ENCODE results near the gene SAMD3. TPM values are rescaled to one million over a fixed set of nuclear protein-coding genes. Genes with fewer than 3 reads are reported as not detected.

Gene SAMD3
- total RNA-seq, 2 donors from 2014 or later, result 41.3 to 44.8 TPM

GRCh38 chr6:130167655-130168054 is 55.1 kb downstream of the SAMD3 start:
- Histone ChIP-seq H3K9ac (ENCODE audit: extremely low read depth, low read length, poor library complexity, severe bottlenecking) (no peak overlapping the region), H3K27ac (ENCODE audit: low read depth, low read length) (no peak overlapping the region), H3K36me3 (ENCODE audit: control insufficient read depth, insufficient read depth, low read length) (peaks cover 5% of the 10 kb centered on the region), H3K4me1 (ENCODE audit: control insufficient read depth, insufficient read depth, low read length) (no peaks in the 10 kb centered on the region), H3K27me3 (ENCODE audit: control insufficient read depth, insufficient read depth, low read length, poor library complexity, severe bottlenecking) (no peaks in the 10 kb centered on the region), H3K9me3 (ENCODE audit: control insufficient read depth, low read length) (peaks cover 24% of the 10 kb centered on the region), H3K4me3 (ENCODE audit: low read length) (no peak overlapping the region)
- H3K27ac Mint-ChIP-seq, result no peak overlapping the region
- DNase-seq, result no peak
- peaks cover 61% of the 10 kb centered on the region for H3K36me3 Mint-ChIP-seq (ENCODE audit: low read depth)
- WGBS, 2 experiments (ENCODE audit: insufficient coverage in 1 of 2, insufficient read length in 1 of 2), result 91 to 95% methylated on average over 5 of the region's 5 CpGs
- peaks cover 27% of the 10 kb centered on the region for H3K9me3 Mint-ChIP-seq
- H3K27me3 Mint-ChIP-seq (ENCODE audit: insufficient read depth), result no peaks in the 10 kb centered on the region
- no peak for TF ChIP-seq CTCF (conservative IDR thresholded peaks at IDR 0.05)
- H3K4me1 Mint-ChIP-seq, result peaks cover 3% of the 10 kb centered on the region
- H3K4me3 Mint-ChIP-seq, result no peak overlapping the region

- H3K4me1 ChIP-seq (ENCODE audit: control insufficient read depth, insufficient read depth, low read length), result no peaks in the 10 kb centered on the region
- H3K9me3 ChIP-seq (ENCODE audit: control insufficient read depth, low read length), result no peaks in the 10 kb centered on the region
- H3K4me3 ChIP-seq (ENCODE audit: low read length), result no peak overlapping the region
- no peak overlapping the region for H3K27ac ChIP-seq (ENCODE audit: low read depth, low read length)
- Mint-ChIP-seq H3K4me3 (no peak overlapping the region), H3K27ac (peak overlapping the region; percentile 28), H3K9me3 (peaks cover 5% of the 10 kb centered on the region), H3K4me1 (peaks cover 3% of the 10 kb centered on the region), H3K36me3 (ENCODE audit: low read depth) (peaks cover 55% of the 10 kb centered on the region), H3K27me3 (ENCODE audit: insufficient read depth) (no peaks in the 10 kb centered on the region)
- peaks cover 5% of the 10 kb centered on the region for H3K36me3 ChIP-seq (ENCODE audit: control insufficient read depth, insufficient read depth, low read length)
- H3K9ac ChIP-seq (ENCODE audit: extremely low read depth, low read length, poor library complexity, severe bottlenecking), result no peak overlapping the region
- 65 to 70% methylated on average over 4 of the region's 4 CpGs for WGBS, 2 experiments (ENCODE audit: insufficient coverage in 1 of 2, insufficient read length in 1 of 2)
- TF ChIP-seq CTCF (conservative IDR thresholded peaks at IDR 0.05), result no peak
- DNase-seq, result no peak
- H3K27me3 ChIP-seq (ENCODE audit: control insufficient read depth, insufficient read depth, low read length, poor library complexity, severe bottlenecking), result no peaks in the 10 kb centered on the region
Measured at GRCh38 chr6:130164251-130164650, 58.5 kb downstream of the SAMD3 start.

GRCh38 chr6:130163266-130163665 is 59.5 kb downstream of the SAMD3 start:
- Mint-ChIP-seq H3K27ac (no peak overlapping the region), H3K27me3 (ENCODE audit: insufficient read depth) (no peaks in the 10 kb centered on the region), H3K4me1 (peaks cover 3% of the 10 kb centered on the region), H3K9me3 (peaks cover 13% of the 10 kb centered on the region), H3K4me3 (no peak overlapping the region), H3K36me3 (ENCODE audit: low read depth) (peaks cover 64% of the 10 kb centered on the region)
- H3K27me3 ChIP-seq (ENCODE audit: control insufficient read depth, insufficient read depth, low read length, poor library complexity, severe bottlenecking), result no peaks in the 10 kb centered on the region
- DNase-seq, result no peak
- H3K36me3 ChIP-seq (ENCODE audit: control insufficient read depth, insufficient read depth, low read length), result peaks cover 5% of the 10 kb centered on the region
- peaks cover 8% of the 10 kb centered on the region for H3K9me3 ChIP-seq (ENCODE audit: control insufficient read depth, low read length)
- H3K4me1 ChIP-seq (ENCODE audit: control insufficient read depth, insufficient read depth, low read length), result no peaks in the 10 kb centered on the region
- WGBS, 2 experiments (ENCODE audit: insufficient coverage in 1 of 2, insufficient read length in 1 of 2), result 71 to 95% methylated on average over 1 to 2 of the region's 2 CpGs
- H3K27ac ChIP-seq (ENCODE audit: low read depth, low read length), result no peak overlapping the region
- TF ChIP-seq CTCF (conservative IDR thresholded peaks at IDR 0.05), result no peak
- no peak overlapping the region for H3K4me3 ChIP-seq (ENCODE audit: low read length)
- no peak overlapping the region for H3K9ac ChIP-seq (ENCODE audit: extremely low read depth, low read length, poor library complexity, severe bottlenecking)

All from endodermal cell (in vitro differentiated cells).